ENCODE data around the gene VPS13C. TPM values are rescaled to one million over a fixed set of nuclear protein-coding genes. Genes with fewer than 3 reads are reported as not detected.

The VPS13C gene
- total RNA-seq, 1 donor from 2014 or later = 38.7 TPM

- Mint-ChIP-seq H3K27ac (no peak overlapping the region), H3K9me3 (no peaks in the 10 kb centered on the region), H3K36me3 (no peaks in the 10 kb centered on the region), H3K4me3 (no peak overlapping the region), H3K4me1 (ENCODE audit: unreplicated experiment) (no peaks in the 10 kb centered on the region), H3K27me3 (peaks cover 13% of the 10 kb centered on the region)
- peak; percentile 96 for TF ChIP-seq CTCF (conservative IDR thresholded peaks at IDR 0.05)
- peak; percentile 86 for DNase-seq (ENCODE audit: extremely low spot score, unreplicated experiment)
These were observed 226.1 kb downstream of the VPS13C start for GRCh38 chr15:61834076-61834697.

- H3K27ac Mint-ChIP-seq = no peak overlapping the region
- peaks cover 13% of the 10 kb centered on the region for H3K27me3 Mint-ChIP-seq
- TF ChIP-seq CTCF (conservative IDR thresholded peaks at IDR 0.05) = no peak
- H3K9me3 Mint-ChIP-seq = no peaks in the 10 kb centered on the region
- H3K4me3 Mint-ChIP-seq = no peak overlapping the region
- DNase-seq (ENCODE audit: extremely low spot score, unreplicated experiment) = no peak
- no peaks in the 10 kb centered on the region for H3K4me1 Mint-ChIP-seq (ENCODE audit: unreplicated experiment)
- no peaks in the 10 kb centered on the region for H3K36me3 Mint-ChIP-seq
These were observed 228.0 kb downstream of the VPS13C start for GRCh38 chr15:61832223-61832622.

GRCh38 chr15:61831505-61831921, 228.7 kb downstream of the VPS13C start:
- peaks cover 13% of the 10 kb centered on the region for H3K27me3 Mint-ChIP-seq
- no peaks in the 10 kb centered on the region for H3K9me3 Mint-ChIP-seq
- DNase-seq (ENCODE audit: extremely low spot score, unreplicated experiment) = no peak
- no peak for TF ChIP-seq CTCF (conservative IDR thresholded peaks at IDR 0.05)
- H3K4me3 Mint-ChIP-seq = no peak overlapping the region
- no peaks in the 10 kb centered on the region for H3K4me1 Mint-ChIP-seq (ENCODE audit: unreplicated experiment)
- no peaks in the 10 kb centered on the region for H3K36me3 Mint-ChIP-seq
- no peak overlapping the region for H3K27ac Mint-ChIP-seq

- Mint-ChIP-seq H3K9me3 (no peaks in the 10 kb centered on the region), H3K36me3 (no peaks in the 10 kb centered on the region), H3K27ac (no peak overlapping the region), H3K4me1 (ENCODE audit: unreplicated experiment) (no peaks in the 10 kb centered on the region), H3K4me3 (no peak overlapping the region), H3K27me3 (peaks cover 13% of the 10 kb centered on the region)
- no peak for TF ChIP-seq CTCF (conservative IDR thresholded peaks at IDR 0.05)
- no peak for DNase-seq (ENCODE audit: extremely low spot score, unreplicated experiment)
These were observed 229.5 kb downstream of the VPS13C start for GRCh38 chr15:61830536-61831330.

- DNase-seq (ENCODE audit: extremely low spot score, unreplicated experiment) = no peak
- peaks cover 15% of the 10 kb centered on the region for H3K27me3 Mint-ChIP-seq
- H3K9me3 Mint-ChIP-seq = no peaks in the 10 kb centered on the region
- TF ChIP-seq CTCF (conservative IDR thresholded peaks at IDR 0.05) = no peak
- no peak overlapping the region for H3K27ac Mint-ChIP-seq
- H3K36me3 Mint-ChIP-seq = no peaks in the 10 kb centered on the region
- no peaks in the 10 kb centered on the region for H3K4me1 Mint-ChIP-seq (ENCODE audit: unreplicated experiment)
- H3K4me3 Mint-ChIP-seq = no peak overlapping the region
These were observed 230.7 kb downstream of the VPS13C start for GRCh38 chr15:61829514-61829889.
